ENCODE measurements around the gene MTRF1L.

GRCh38 chr6:152982904-152983636 lies 19.4 kb downstream of the MTRF1L start, which contains the start of gene FBXO5:
- TF ChIP-seq, protein P1, sequence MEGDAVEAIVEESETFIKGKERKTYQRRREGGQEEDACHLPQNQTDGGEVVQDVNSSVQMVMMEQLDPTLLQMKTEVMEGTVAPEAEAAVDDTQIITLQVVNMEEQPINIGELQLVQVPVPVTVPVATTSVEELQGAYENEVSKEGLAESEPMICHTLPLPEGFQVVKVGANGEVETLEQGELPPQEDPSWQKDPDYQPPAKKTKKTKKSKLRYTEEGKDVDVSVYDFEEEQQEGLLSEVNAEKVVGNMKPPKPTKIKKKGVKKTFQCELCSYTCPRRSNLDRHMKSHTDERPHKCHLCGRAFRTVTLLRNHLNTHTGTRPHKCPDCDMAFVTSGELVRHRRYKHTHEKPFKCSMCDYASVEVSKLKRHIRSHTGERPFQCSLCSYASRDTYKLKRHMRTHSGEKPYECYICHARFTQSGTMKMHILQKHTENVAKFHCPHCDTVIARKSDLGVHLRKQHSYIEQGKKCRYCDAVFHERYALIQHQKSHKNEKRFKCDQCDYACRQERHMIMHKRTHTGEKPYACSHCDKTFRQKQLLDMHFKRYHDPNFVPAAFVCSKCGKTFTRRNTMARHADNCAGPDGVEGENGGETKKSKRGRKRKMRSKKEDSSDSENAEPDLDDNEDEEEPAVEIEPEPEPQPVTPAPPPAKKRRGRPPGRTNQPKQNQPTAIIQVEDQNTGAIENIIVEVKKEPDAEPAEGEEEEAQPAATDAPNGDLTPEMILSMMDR (IDR thresholded peaks at IDR 0.05; ENCODE audit: low read depth, low read length, poor library complexity, severe bottlenecking): no peak
- no peak for TF ChIP-seq EZH2phosphoT487 (IDR thresholded peaks at IDR 0.05; ENCODE audit: borderline replicate concordance, low read length)

Measured in DOHH2 (cell line).